Keratinocyte (primary cell): ENCODE results near the gene LUZP4. TPM values are rescaled to one million over a fixed set of nuclear protein-coding genes. Genes with fewer than 3 reads are reported as not detected.

Experiments used
- DNase-seq: peaks from one replicate; pipeline ENCODE4 v3.0.0-alpha.2; 2011; ENCODE audit warnings: low read depth, missing footprints, low spot score
- FAIRE-seq: peaks from 2 replicates; lab custom pipeline; 2011; peaks lifted over from hg19 to GRCh38; lab: Jason Lieb, UNC
- H2AFZ ChIP-seq: 2 replicates; pipeline ENCODE4 v1.6.0; 2012; ENCODE audit warnings: low read length, control low read depth, inconsistent platforms; ENCODE audit not compliant: control insufficient read depth
- H3K27ac ChIP-seq: 2 replicates; pipeline ENCODE4 v1.5.1; 2011; ENCODE audit warnings: low read length; ENCODE audit not compliant: control insufficient read depth, insufficient read depth
- H3K27me3 ChIP-seq: 3 replicates; pipeline ENCODE4 v1.6.0; 2011; ENCODE audit warnings: low read length; ENCODE audit not compliant: control insufficient read depth, insufficient read depth; ENCODE audit errors: extremely low read depth
- H3K36me3 ChIP-seq, 2 experiments: 2 replicates in 1 of 2; 3 replicates in 1 of 2; pipeline ENCODE4 v1.5.1; 2011; ENCODE audit warnings: low read length in 2 of 2, mild to moderate bottlenecking in 1 of 2; ENCODE audit not compliant: control insufficient read depth in 2 of 2, insufficient read depth in 2 of 2; ENCODE audit errors: extremely low read depth in 1 of 2
- H3K4me1 ChIP-seq: 3 replicates; pipeline ENCODE4 v1.5.1; 2011; ENCODE audit warnings: low read length; ENCODE audit not compliant: control insufficient read depth, insufficient read depth; ENCODE audit errors: extremely low read depth
- H3K4me2 ChIP-seq: 3 replicates; pipeline ENCODE4 v1.6.0; 2011; ENCODE audit warnings: low read depth, low read length; ENCODE audit not compliant: control insufficient read depth, insufficient read depth; ENCODE audit errors: extremely low read depth
- H3K4me3 ChIP-seq, 3 experiments: fragments of 200-600 bp in 1 of 3; sonication (generic) in 1 of 3; 2 replicates in 2 of 3; 3 replicates in 1 of 3; pipeline ENCODE4 v1.5.1; 2011 to 2016; ENCODE audit warnings: low read length in 3 of 3, mild to moderate bottlenecking in 3 of 3, control low read depth in 2 of 3, inconsistent platforms in 1 of 3, low read depth in 1 of 3, mixed read lengths in 1 of 3, mixed run types in 1 of 3, moderate library complexity in 1 of 3; ENCODE audit not compliant: control insufficient read depth in 2 of 3, insufficient read depth in 2 of 3; ENCODE audit errors: extremely low read depth in 1 of 3
- H3K79me2 ChIP-seq: 2 replicates; pipeline ENCODE4 v1.6.0; 2012; ENCODE audit warnings: low read length; ENCODE audit not compliant: control insufficient read depth, insufficient read depth
- H3K9ac ChIP-seq: 3 replicates; pipeline ENCODE4 v1.6.0; 2011; ENCODE audit warnings: low read length; ENCODE audit not compliant: control insufficient read depth, insufficient read depth; ENCODE audit errors: extremely low read depth
- H3K9me1 ChIP-seq: 3 replicates; pipeline ENCODE4 v1.6.0; 2011; ENCODE audit warnings: low read length; ENCODE audit not compliant: control insufficient read depth, insufficient read depth; ENCODE audit errors: extremely low read depth
- H3K9me3 ChIP-seq: 2 replicates; pipeline ENCODE4 v1.5.1; 2012; ENCODE audit warnings: low read depth, low read length; ENCODE audit not compliant: control insufficient read depth
- H4K20me1 ChIP-seq: 3 replicates; pipeline ENCODE4 v1.6.0; 2011; ENCODE audit warnings: low read length; ENCODE audit not compliant: control insufficient read depth, insufficient read depth; ENCODE audit errors: extremely low read depth
- EZH2 ChIP-seq: IDR thresholded peaks from one replicate; pipeline ENCODE4 v1.6.1; 2012; ENCODE audit warnings: inconsistent platforms, mild to moderate bottlenecking, low read length, moderate library complexity
- dilution Hi-C: fragments of 300-500 bp; cut with MboI; formaldehyde crosslinking; loops from one replicate; pipeline ENCODE4 v1.7.0; 2020; ENCODE audit warnings: low sequenced_read_pairs; ENCODE audit not compliant: extremely low pct_ligation_motif_present
- polyA plus RNA-seq, 5 experiments: library from polyadenylated mRNA; depleted of rRNA in 3 of 5; stranded (reverse) in 3 of 5; stranded (forward) in 1 of 5; unstranded in 1 of 5; fragments of >200 nt; gene quantifications; 1 replicate in 1 of 5; 2 replicates in 3 of 5; 3 replicates in 1 of 5; pipeline versions ENCODE4 v1.2.1 to v1.2.3, GENCODE V29; 2011 to 2012; ENCODE audit warnings: missing spikeins in 2 of 5, low read depth in 1 of 5, low replicate concordance in 1 of 5
- TF ChIP-seq, protein P1 (sequence below), 3 experiments: IDR thresholded peaks in 1 of 3; conservative IDR thresholded peaks in 1 of 3; optimal IDR thresholded peaks in 1 of 3; 2 replicates in 2 of 3; 3 replicates in 1 of 3; pipeline versions ENCODE3 to v1.5.1; 2011; ENCODE audit warnings: low read length in 3 of 3, mild to moderate bottlenecking in 3 of 3, moderate library complexity in 2 of 3, control low read depth in 1 of 3, inconsistent platforms in 1 of 3; ENCODE audit not compliant: insufficient read depth in 2 of 3; ENCODE audit errors: extremely low read depth in 1 of 3

Gene LUZP4
- polyA plus RNA-seq, 1 donor (not counting 4 experiments of a cell fraction or from before 2014, with no cell fraction given): not detected

DNA sequence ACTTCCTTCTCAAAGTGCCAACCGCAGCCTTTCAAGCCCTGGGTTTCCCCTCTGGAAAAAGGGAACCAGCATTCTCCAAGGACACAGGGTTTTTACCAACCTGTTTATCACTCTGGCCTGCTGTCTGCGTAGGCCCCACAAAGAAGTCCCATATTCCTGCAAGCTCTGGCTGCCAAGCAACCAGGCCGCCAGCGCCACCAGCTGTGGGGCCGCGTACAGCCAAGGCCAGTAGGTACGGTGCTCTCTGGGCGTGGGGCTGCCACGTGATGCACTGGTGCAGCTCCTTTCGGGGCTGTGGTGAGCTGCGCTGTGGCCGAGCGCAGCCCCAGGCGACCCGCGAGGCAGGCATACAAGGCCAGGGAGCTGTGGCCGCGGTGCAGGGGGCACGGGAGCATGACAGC is 22.1 kb downstream of the LUZP4 start:
- DNase-seq (no peak), FAIRE-seq (no peak)
- peaks cover 3% of the 10 kb centered on the region for H4K20me1 ChIP-seq
- no peak overlapping the region for H2AFZ ChIP-seq
- H3K27me3 ChIP-seq: peaks cover 4% of the 10 kb centered on the region
- H3K9me3 ChIP-seq: no peaks in the 10 kb centered on the region
- H3K36me3 ChIP-seq: no peaks in the 10 kb centered on the region
- dilution Hi-C loops: no loop called here
- TF ChIP-seq, protein P1, sequence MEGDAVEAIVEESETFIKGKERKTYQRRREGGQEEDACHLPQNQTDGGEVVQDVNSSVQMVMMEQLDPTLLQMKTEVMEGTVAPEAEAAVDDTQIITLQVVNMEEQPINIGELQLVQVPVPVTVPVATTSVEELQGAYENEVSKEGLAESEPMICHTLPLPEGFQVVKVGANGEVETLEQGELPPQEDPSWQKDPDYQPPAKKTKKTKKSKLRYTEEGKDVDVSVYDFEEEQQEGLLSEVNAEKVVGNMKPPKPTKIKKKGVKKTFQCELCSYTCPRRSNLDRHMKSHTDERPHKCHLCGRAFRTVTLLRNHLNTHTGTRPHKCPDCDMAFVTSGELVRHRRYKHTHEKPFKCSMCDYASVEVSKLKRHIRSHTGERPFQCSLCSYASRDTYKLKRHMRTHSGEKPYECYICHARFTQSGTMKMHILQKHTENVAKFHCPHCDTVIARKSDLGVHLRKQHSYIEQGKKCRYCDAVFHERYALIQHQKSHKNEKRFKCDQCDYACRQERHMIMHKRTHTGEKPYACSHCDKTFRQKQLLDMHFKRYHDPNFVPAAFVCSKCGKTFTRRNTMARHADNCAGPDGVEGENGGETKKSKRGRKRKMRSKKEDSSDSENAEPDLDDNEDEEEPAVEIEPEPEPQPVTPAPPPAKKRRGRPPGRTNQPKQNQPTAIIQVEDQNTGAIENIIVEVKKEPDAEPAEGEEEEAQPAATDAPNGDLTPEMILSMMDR (optimal IDR thresholded peaks at IDR 0.05 in 1 of 3, IDR thresholded peaks at IDR 0.05 in 1 of 3, conservative IDR thresholded peaks at IDR 0.05 in 1 of 3; ENCODE audit: extremely low read depth in 1 of 3, insufficient read depth in 2 of 3, low read length in 3 of 3): no peak
- TF ChIP-seq EZH2: no peak
- H3K4me2 ChIP-seq: no peak overlapping the region
- no peaks in the 10 kb centered on the region for H3K4me1 ChIP-seq
- no peaks in the 10 kb centered on the region for H3K9me1 ChIP-seq
- H3K4me3 ChIP-seq: no peak overlapping the region
- H3K79me2 ChIP-seq: no peaks in the 10 kb centered on the region
- H3K9ac ChIP-seq: no peak overlapping the region
- no peak overlapping the region for H3K27ac ChIP-seq

DNA sequence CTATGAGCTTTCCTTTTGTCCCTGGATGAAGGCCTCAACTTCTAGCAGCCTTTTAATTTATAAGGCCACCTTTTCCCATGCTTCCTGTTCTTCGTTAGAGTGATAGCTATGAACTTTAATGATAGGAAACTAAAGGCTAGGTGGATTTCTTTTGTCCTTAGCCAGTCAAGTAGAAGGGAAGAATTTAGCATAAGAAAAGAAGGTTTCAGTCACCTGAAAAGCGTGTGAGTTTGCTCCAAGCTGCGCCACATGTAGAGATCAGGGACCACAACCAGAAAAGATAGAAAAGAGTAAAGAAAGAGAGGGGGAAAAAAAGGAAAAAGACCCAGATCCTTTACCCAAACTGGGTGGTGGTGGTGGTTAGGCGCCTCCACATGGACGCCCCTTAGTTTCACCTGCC is 28.6 kb downstream of the LUZP4 start:
- no peak for DNase-seq
- Histone ChIP-seq H3K9me1 (no peaks in the 10 kb centered on the region), H3K27me3 (peaks cover 7% of the 10 kb centered on the region), H3K9me3 (no peaks in the 10 kb centered on the region), H2AFZ (no peak overlapping the region), H3K4me3 (no peak overlapping the region), H3K4me2 (no peak overlapping the region), H4K20me1 (no peaks in the 10 kb centered on the region), H3K4me1 (no peaks in the 10 kb centered on the region), H3K27ac (no peak overlapping the region), H3K9ac (no peak overlapping the region), H3K36me3 (no peaks in the 10 kb centered on the region), H3K79me2 (no peaks in the 10 kb centered on the region)
- no peak for FAIRE-seq
- dilution Hi-C loops: no loop called here
- TF ChIP-seq, protein P1 (optimal IDR thresholded peaks at IDR 0.05 in 1 of 3, IDR thresholded peaks at IDR 0.05 in 1 of 3, conservative IDR thresholded peaks at IDR 0.05 in 1 of 3; ENCODE audit: extremely low read depth in 1 of 3, insufficient read depth in 2 of 3, low read length in 3 of 3): no peak
- no peak for TF ChIP-seq EZH2
